K562 (cell line): ENCODE results near the gene BCAN. TPM values are rescaled to one million over a fixed set of nuclear protein-coding genes. Genes with fewer than 3 reads are reported as not detected.

Experiments used
- BHLHE40 ChIP-seq: IDR thresholded peaks from 2 replicates; pipeline ENCODE4 v1.6.1; 2011; ENCODE audit warnings: low read length, improper control_type of control experiment
- EGR1 ChIP-seq: fragments of 450-650 bp; conservative IDR thresholded peaks from 2 replicates; pipeline ENCODE4 v1.6.1; 2017; ENCODE audit warnings: mild to moderate bottlenecking
- GATAD2A ChIP-seq: fragments of 450-650 bp; IDR thresholded peaks from 2 replicates; pipeline ENCODE4 v1.6.1; 2017
- HDAC3 ChIP-seq: fragments of 450-650 bp; IDR thresholded peaks from 2 replicates; pipeline ENCODE4 v1.6.1; 2018; ENCODE audit warnings: borderline replicate concordance, mild to moderate bottlenecking, moderate library complexity; ENCODE audit not compliant: partially characterized antibody
- KAT8 ChIP-seq: fragments of 450-650 bp; IDR thresholded peaks from 2 replicates; pipeline ENCODE4 v1.6.1; 2016; ENCODE audit warnings: low read depth, mild to moderate bottlenecking
- NCOA1 ChIP-seq: fragments of 450-650 bp; IDR thresholded peaks from 2 replicates; pipeline ENCODE4 v1.6.1; 2016; ENCODE audit warnings: low read depth
- NFIC ChIP-seq: fragments of 450-650 bp; IDR thresholded peaks from 2 replicates; pipeline ENCODE4 v1.6.1; 2017; ENCODE audit warnings: mild to moderate bottlenecking, inconsistent platforms
- PRMT5 ChIP-seq: sonication (generic); formaldehyde crosslinking; IDR thresholded peaks from 2 replicates; pipeline ENCODE4 v1.5.0; 2020; ENCODE audit warnings: missing genetic modification reagents
- PTRF ChIP-seq: fragments of 450-650 bp; IDR thresholded peaks from 2 replicates; pipeline ENCODE4 v1.6.1; 2016; ENCODE audit warnings: mild to moderate bottlenecking, missing genetic modification characterization, missing compliant biosample characterization
- RBFOX2 ChIP-seq: fragments of 200-400 bp; formaldehyde crosslinking; IDR thresholded peaks from 2 replicates; pipeline ENCODE4 v1.6.1; 2017; ENCODE audit warnings: low read depth, mild to moderate bottlenecking, low read length, moderate library complexity
- RCOR1 ChIP-seq, 2 experiments: IDR thresholded peaks; 2 replicates each; pipeline ENCODE4 v1.6.1; 2012; ENCODE audit warnings: low read depth in 2 of 2, low read length in 2 of 2, borderline replicate concordance in 1 of 2, improper control_type of control experiment in 1 of 2
- SRSF3 ChIP-seq: fragments of 200-400 bp; formaldehyde crosslinking; IDR thresholded peaks from 2 replicates; pipeline ENCODE4 v1.6.1; 2016; ENCODE audit warnings: mild to moderate bottlenecking, low read length, moderate library complexity; ENCODE audit not compliant: insufficient read depth
- TARDBP ChIP-seq: fragments of 450-650 bp; IDR thresholded peaks from 2 replicates; pipeline ENCODE4 v1.6.1; 2016
- TGIF2 ChIP-seq: sonication (generic); formaldehyde crosslinking; IDR thresholded peaks from 2 replicates; pipeline ENCODE4 v1.8.1; 2022; ENCODE audit warnings: mild to moderate bottlenecking, missing genetic modification reagents, moderate library complexity
- ZNF436 ChIP-seq: fragments of 250-450, 450-650 bp; sonication (Bioruptor Pico); formaldehyde crosslinking; IDR thresholded peaks from 2 replicates; pipeline ENCODE4 v1.7.0; 2020; ENCODE audit warnings: mild to moderate bottlenecking
- ZNF584 ChIP-seq: fragments of 200-800 bp; sonication (Bioruptor generic); IDR thresholded peaks from 2 replicates; pipeline ENCODE4 v1.6.1; 2016; ENCODE audit warnings: low read depth, mild to moderate bottlenecking, missing genetic modification characterization, missing compliant biosample characterization
- ZNF586 ChIP-seq: fragments of 450-650 bp; formaldehyde crosslinking; conservative IDR thresholded peaks from 2 replicates; pipeline ENCODE4 v1.4.0; 2020; ENCODE audit warnings: mild to moderate bottlenecking, moderate library complexity
- ZNF79 ChIP-seq: fragments of 250-450 bp; sonication (Bioruptor Pico); IDR thresholded peaks from 2 replicates; pipeline ENCODE4 v1.4.0; 2020; ENCODE audit warnings: low read depth, mild to moderate bottlenecking, moderate library complexity
- polyA plus RNA-seq, 8 experiments: library from polyadenylated mRNA; depleted of rRNA in 4 of 8; stranded (reverse) in 5 of 8; unstranded in 3 of 8; fragments of >200 nt; fragmentation: Nextera tagmentation in 2 of 8; fragmentation: Illumina TruSeq in 1 of 8; extraction: Ambion mirVana in 2 of 8; extraction: Trizol in 1 of 8; gene quantifications; 2 replicates each; pipeline versions ENCODE4 v1.2.1 to v1.2.3, GENCODE V29; 2011 to 2014; ENCODE audit warnings: inconsistent platforms in 1 of 8, missing spikeins in 1 of 8
- total RNA-seq, 7 experiments: library from RNA; depleted of rRNA in 6 of 7; stranded (reverse); fragments of >200 nt in 6 of 7; fragmentation: Illumina TruSeq in 2 of 7; extraction: Trizol in 2 of 7; gene quantifications; 2 replicates each; pipeline versions ENCODE4 v1.2.1 to v1.2.3, GENCODE V29; 2011 to 2021; ENCODE audit warnings: low replicate concordance in 1 of 7
- TF ChIP-seq, protein P1 (sequence below): conservative IDR thresholded peaks from 2 replicates; pipeline ENCODE4 v1.6.1; 2011; ENCODE audit warnings: low read depth, mild to moderate bottlenecking, low read length; ENCODE audit not compliant: control insufficient read depth
- TF ChIP-seq, protein P2 (sequence below): sonication (generic); formaldehyde crosslinking; IDR thresholded peaks from 2 replicates; pipeline ENCODE4 v1.5.0; 2020; ENCODE audit warnings: missing genetic modification reagents
- TF ChIP-seq, protein P3 (sequence below): fragments of 450-650 bp; IDR thresholded peaks from 2 replicates; pipeline ENCODE4 v1.6.1; 2016; ENCODE audit warnings: low read depth, mild to moderate bottlenecking, moderate library complexity
- TF ChIP-seq, protein P4 (sequence below): fragments of 200-400 bp; formaldehyde crosslinking; IDR thresholded peaks from 2 replicates; pipeline ENCODE4 v1.6.1; 2017; ENCODE audit warnings: mild to moderate bottlenecking, low read depth, low read length, moderate library complexity
- TF ChIP-seq, protein P5 (sequence below): sonication (generic); formaldehyde crosslinking; IDR thresholded peaks from 2 replicates; pipeline ENCODE4 v1.9.0; 2022; ENCODE audit warnings: mild to moderate bottlenecking, missing genetic modification reagents

BCAN gene
- total and polyA plus RNA-seq, 9 of the 15 experiments (the other 6 are each of a cell fraction or from before 2014, with no cell fraction given) = 0.04 to 0.33 (median 0.14) TPM; not detected in 5

DNA sequence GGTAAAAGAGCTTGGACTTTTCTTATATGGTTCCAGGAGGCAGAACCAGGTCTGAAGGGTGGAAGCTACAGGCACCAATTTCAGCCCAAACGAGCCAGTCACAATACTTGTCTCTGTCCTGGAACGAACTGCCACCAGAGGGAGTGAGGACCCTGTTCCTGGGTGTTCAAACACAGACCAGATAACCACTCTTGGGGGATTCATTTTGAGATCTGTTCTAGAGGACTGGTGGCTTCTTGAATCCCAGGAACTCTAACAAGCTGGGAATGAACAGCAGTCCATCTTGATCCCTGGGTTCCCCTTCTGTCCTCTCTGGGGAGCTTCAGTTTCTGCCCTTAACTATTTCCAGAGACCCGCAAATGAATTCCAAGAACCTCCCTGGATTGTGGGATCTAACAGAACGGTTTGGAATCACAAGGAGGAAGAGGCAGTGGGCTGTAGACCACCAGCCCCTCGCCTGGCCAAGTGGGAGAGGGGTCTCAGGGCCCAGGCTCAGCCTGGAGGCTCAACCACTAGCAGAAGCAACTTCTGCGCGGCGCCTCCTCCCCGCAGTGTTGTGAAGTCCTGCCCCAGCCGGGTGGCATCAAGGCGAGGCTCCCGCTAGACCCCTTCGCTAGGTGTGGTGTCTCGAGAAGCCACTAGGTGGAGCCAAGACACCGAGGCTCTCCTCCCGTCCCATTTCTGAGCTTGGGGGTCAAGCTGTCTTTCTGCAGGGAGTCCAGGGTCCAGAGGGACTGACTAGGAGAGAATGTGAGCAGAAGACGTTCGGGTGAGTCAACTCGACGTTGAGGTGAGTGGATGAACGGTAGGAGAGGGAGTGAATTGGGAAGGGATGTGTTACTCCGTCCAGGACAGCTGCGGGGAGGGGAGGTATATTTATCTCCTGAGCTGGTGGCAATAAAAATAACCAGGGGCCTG, 47.4 kb downstream of the BCAN start (continued):
- TF ChIP-seq, protein P1, sequence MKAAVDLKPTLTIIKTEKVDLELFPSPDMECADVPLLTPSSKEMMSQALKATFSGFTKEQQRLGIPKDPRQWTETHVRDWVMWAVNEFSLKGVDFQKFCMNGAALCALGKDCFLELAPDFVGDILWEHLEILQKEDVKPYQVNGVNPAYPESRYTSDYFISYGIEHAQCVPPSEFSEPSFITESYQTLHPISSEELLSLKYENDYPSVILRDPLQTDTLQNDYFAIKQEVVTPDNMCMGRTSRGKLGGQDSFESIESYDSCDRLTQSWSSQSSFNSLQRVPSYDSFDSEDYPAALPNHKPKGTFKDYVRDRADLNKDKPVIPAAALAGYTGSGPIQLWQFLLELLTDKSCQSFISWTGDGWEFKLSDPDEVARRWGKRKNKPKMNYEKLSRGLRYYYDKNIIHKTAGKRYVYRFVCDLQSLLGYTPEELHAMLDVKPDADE = no peak
- TF ChIP-seq TGIF2 (CRISPR knock-in tag) = no peak
- peak; percentile 24; the same call in 1 of the 2 replicates for TF ChIP-seq TARDBP
- TF ChIP-seq HDAC3 = no peak
- peak; percentile 35; the same call in 1 of the 2 replicates for TF ChIP-seq GATAD2A
- TF ChIP-seq, protein P2, sequence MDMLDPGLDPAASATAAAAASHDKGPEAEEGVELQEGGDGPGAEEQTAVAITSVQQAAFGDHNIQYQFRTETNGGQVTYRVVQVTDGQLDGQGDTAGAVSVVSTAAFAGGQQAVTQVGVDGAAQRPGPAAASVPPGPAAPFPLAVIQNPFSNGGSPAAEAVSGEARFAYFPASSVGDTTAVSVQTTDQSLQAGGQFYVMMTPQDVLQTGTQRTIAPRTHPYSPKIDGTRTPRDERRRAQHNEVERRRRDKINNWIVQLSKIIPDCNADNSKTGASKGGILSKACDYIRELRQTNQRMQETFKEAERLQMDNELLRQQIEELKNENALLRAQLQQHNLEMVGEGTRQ = no peak
- TF ChIP-seq SRSF3 = no peak
- TF ChIP-seq ZNF584 = no peak
- TF ChIP-seq, protein P3, sequence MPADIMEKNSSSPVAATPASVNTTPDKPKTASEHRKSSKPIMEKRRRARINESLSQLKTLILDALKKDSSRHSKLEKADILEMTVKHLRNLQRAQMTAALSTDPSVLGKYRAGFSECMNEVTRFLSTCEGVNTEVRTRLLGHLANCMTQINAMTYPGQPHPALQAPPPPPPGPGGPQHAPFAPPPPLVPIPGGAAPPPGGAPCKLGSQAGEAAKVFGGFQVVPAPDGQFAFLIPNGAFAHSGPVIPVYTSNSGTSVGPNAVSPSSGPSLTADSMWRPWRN = no peak
- TF ChIP-seq PTRF (tag) = no peak
- TF ChIP-seq EGR1 = no peak; the same call in 1 of the 2 replicates
- TF ChIP-seq ZNF79 (CRISPR knock-in tag) = no peak
- TF ChIP-seq ZNF586 = no peak
- TF ChIP-seq BHLHE40 = peak; percentile 25; the same call in 1 of the 2 replicates
- TF ChIP-seq KAT8 = no peak
- no peak for TF ChIP-seq ZNF436 (CRISPR knock-in tag)
- TF ChIP-seq NFIC = no peak
- TF ChIP-seq RBFOX2 = peak; percentile 66
- TF ChIP-seq, protein P4, sequence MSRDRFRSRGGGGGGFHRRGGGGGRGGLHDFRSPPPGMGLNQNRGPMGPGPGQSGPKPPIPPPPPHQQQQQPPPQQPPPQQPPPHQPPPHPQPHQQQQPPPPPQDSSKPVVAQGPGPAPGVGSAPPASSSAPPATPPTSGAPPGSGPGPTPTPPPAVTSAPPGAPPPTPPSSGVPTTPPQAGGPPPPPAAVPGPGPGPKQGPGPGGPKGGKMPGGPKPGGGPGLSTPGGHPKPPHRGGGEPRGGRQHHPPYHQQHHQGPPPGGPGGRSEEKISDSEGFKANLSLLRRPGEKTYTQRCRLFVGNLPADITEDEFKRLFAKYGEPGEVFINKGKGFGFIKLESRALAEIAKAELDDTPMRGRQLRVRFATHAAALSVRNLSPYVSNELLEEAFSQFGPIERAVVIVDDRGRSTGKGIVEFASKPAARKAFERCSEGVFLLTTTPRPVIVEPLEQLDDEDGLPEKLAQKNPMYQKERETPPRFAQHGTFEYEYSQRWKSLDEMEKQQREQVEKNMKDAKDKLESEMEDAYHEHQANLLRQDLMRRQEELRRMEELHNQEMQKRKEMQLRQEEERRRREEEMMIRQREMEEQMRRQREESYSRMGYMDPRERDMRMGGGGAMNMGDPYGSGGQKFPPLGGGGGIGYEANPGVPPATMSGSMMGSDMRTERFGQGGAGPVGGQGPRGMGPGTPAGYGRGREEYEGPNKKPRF = no peak
- 0 out of 2 replicates have a peak, but pooled peaks have one; percentile 11 for TF ChIP-seq NCOA1
- TF ChIP-seq PRMT5 (CRISPR knock-in tag) = no peak
- peak in 1 of 2 experiments; percentile 68; a peak in 2 of 4 replicates for TF ChIP-seq RCOR1 (IDR thresholded peaks at IDR 0.05; ENCODE audit: borderline replicate concordance in 1 of 2, low read depth in 2 of 2, low read length in 2 of 2)
- TF ChIP-seq, protein P5, sequence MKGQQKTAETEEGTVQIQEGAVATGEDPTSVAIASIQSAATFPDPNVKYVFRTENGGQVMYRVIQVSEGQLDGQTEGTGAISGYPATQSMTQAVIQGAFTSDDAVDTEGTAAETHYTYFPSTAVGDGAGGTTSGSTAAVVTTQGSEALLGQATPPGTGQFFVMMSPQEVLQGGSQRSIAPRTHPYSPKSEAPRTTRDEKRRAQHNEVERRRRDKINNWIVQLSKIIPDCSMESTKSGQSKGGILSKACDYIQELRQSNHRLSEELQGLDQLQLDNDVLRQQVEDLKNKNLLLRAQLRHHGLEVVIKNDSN (CRISPR knock-in tag) = no peak
